Measurements from ENCODE around the gene MED27. TPM values are rescaled to one million over a fixed set of nuclear protein-coding genes. Genes with fewer than 3 reads are reported as not detected.

Gene MED27
- total and polyA plus RNA-seq, 2 of the 8 experiments (the other 6 are each of a cell fraction or from before 2014, with no cell fraction given), result 29.9 to 56.5 TPM

GRCh38 chr9:132114102-132114707, 34.5 kb upstream of the MED27 start (continued):
- no peak for TF ChIP-seq BRCA1 (IDR thresholded peaks at IDR 0.05; ENCODE audit: low read depth, low read length)
- TF ChIP-seq KDM1A (IDR thresholded peaks at IDR 0.05; ENCODE audit: borderline replicate concordance, low read length), result no peak
- no peak for TF ChIP-seq KDM4A (IDR thresholded peaks at IDR 0.05; ENCODE audit: low read depth, low read length, severe bottlenecking)
- no peak for TF ChIP-seq JUN (IDR thresholded peaks at IDR 0.05; ENCODE audit: low read depth, low read length)
- TF ChIP-seq CHD1 (IDR thresholded peaks at IDR 0.05; ENCODE audit: low read depth, low read length), result no peak
- TF ChIP-seq EGR1 (IDR thresholded peaks at IDR 0.05; ENCODE audit: borderline replicate concordance, low read depth, low read length), result no peak
- TF ChIP-seq HDAC6 (IDR thresholded peaks at IDR 0.05; ENCODE audit: low read depth, low read length), result no peak
- TF ChIP-seq EP300 (IDR thresholded peaks at IDR 0.05; ENCODE audit: borderline replicate concordance in 1 of 2, low read depth in 2 of 2, low read length in 2 of 2), result no peak
- no peak for TF ChIP-seq POLR2A (IDR thresholded peaks at IDR 0.05; ENCODE audit: control extremely low read depth in 1 of 2, low read depth in 2 of 2, low read length in 2 of 2)
- no peak for TF ChIP-seq POU5F1 (IDR thresholded peaks at IDR 0.05; ENCODE audit: low read depth, low read length)
- TF ChIP-seq MAFK (IDR thresholded peaks at IDR 0.05; ENCODE audit: low read depth, low read length), result no peak
- TF ChIP-seq TAF1 (IDR thresholded peaks at IDR 0.05; ENCODE audit: low read depth, low read length), result no peak
- TF ChIP-seq, protein P1, sequence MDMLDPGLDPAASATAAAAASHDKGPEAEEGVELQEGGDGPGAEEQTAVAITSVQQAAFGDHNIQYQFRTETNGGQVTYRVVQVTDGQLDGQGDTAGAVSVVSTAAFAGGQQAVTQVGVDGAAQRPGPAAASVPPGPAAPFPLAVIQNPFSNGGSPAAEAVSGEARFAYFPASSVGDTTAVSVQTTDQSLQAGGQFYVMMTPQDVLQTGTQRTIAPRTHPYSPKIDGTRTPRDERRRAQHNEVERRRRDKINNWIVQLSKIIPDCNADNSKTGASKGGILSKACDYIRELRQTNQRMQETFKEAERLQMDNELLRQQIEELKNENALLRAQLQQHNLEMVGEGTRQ (IDR thresholded peaks at IDR 0.05; ENCODE audit: low read length), result no peak
- TF ChIP-seq SAP30 (IDR thresholded peaks at IDR 0.05; ENCODE audit: insufficient read depth, insufficient replicate concordance, low read length), result peak; percentile 87
- TF ChIP-seq NRF1 (IDR thresholded peaks at IDR 0.05; ENCODE audit: low read depth, low read length), result no peak
- no peak; the same call in 1 of the 2 replicates for TF ChIP-seq CREB1 (IDR thresholded peaks at IDR 0.05)
- no peak for TF ChIP-seq SP2 (IDR thresholded peaks at IDR 0.05; ENCODE audit: low read length)
- TF ChIP-seq POLR2AphosphoS5 (IDR thresholded peaks at IDR 0.05; ENCODE audit: low read depth, low read length), result no peak
- TF ChIP-seq PHF8 (conservative IDR thresholded peaks at IDR 0.05; ENCODE audit: low read depth, low read length), result no peak
- no peak for TF ChIP-seq SP1 (IDR thresholded peaks at IDR 0.05; ENCODE audit: low read depth, low read length)
- no peak for TF ChIP-seq ASH2L (IDR thresholded peaks at IDR 0.05; ENCODE audit: low read length)
- no peak for TF ChIP-seq SIRT6 (IDR thresholded peaks at IDR 0.05; ENCODE audit: low read length)
- TF ChIP-seq SRF (IDR thresholded peaks at IDR 0.05; ENCODE audit: low read depth, low read length), result no peak
